AG09309 (cell line): Measurements from ENCODE around the gene GIMD1.

Source experiments
- DNase-seq: peaks from one replicate; pipeline ENCODE4 v3.0.0-alpha.2; 2010; ENCODE audit warnings: low read depth
- H3K4me3 ChIP-seq: 2 replicates; pipeline ENCODE4 v1.5.1; 2011; ENCODE audit warnings: mild to moderate bottlenecking, low read depth, low read length, moderate library complexity; ENCODE audit not compliant: control insufficient read depth
- TF ChIP-seq, protein P1 (sequence below): IDR thresholded peaks from 2 replicates; pipeline ENCODE4 v1.5.1; 2011; ENCODE audit warnings: mild to moderate bottlenecking, low read depth, low read length, inconsistent platforms; ENCODE audit not compliant: insufficient read depth, control insufficient read depth; ENCODE audit errors: missing control alignments

Gene GIMD1

DNA sequence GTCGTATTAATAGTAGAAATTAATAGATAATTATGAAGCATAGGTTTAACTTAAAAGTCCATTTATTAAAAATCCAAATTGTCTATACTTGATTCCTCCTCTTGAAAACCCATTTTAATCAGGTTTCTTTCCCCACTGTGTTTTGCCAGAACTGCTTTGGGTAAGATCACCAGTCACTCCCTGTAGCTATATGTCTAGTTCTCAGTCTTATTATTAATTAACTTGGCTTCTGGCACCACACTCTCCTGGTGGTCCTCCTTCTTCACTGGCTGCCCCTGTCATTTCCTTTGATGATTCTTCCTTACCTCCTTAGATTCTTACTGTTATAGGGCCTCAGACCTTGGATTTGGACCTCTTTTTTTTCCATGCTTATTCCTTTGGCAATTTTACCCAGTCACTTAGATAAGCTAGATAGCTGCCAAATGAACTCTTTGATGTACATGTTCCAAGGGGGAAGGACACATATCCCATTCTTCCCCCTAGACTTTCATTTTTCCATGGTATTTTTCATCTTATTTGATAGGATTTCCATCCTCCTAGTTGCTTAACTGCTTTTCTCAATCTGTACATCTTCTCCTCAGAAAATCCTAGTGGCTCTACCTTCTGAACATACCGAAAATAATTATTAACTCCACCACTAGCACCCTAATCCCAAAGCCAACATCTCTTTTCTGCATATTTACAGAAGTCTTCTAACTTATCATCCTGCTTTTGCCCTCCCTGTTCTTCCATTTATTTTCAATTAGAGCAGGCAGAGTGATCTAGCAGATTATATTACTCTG is 24.5 kb downstream of the GIMD1 start:
- TF ChIP-seq, protein P1, sequence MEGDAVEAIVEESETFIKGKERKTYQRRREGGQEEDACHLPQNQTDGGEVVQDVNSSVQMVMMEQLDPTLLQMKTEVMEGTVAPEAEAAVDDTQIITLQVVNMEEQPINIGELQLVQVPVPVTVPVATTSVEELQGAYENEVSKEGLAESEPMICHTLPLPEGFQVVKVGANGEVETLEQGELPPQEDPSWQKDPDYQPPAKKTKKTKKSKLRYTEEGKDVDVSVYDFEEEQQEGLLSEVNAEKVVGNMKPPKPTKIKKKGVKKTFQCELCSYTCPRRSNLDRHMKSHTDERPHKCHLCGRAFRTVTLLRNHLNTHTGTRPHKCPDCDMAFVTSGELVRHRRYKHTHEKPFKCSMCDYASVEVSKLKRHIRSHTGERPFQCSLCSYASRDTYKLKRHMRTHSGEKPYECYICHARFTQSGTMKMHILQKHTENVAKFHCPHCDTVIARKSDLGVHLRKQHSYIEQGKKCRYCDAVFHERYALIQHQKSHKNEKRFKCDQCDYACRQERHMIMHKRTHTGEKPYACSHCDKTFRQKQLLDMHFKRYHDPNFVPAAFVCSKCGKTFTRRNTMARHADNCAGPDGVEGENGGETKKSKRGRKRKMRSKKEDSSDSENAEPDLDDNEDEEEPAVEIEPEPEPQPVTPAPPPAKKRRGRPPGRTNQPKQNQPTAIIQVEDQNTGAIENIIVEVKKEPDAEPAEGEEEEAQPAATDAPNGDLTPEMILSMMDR, result no peak
- no peak for DNase-seq
- H3K4me3 ChIP-seq, result no peak overlapping the region

DNA sequence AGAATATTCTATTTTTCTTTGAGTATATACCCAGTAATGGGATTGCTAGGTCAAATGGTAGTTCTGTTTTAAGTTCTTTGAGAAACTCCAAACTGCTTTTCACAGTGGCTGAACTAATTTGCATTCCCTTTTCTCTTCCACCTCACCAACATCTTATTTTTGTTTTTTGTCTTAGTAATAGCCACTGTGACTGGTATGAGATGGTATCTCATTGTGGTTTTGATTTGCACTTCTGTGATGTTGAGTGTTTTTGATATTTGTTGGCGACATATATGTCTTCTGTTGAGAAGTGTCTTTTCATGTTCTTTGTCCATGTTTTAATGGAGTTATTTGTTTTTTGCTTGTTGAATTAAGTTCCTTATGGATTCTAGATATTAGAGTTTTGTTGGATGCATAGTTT is 27.8 kb downstream of the GIMD1 start:
- DNase-seq, result no peak
- TF ChIP-seq, protein P1, result no peak
- H3K4me3 ChIP-seq, result no peak overlapping the region

- DNase-seq, result no peak
- TF ChIP-seq, protein P1, result no peak
- H3K4me3 ChIP-seq, result no peak overlapping the region
These were observed 29.1 kb downstream of the GIMD1 start for GRCh38 chr4:106339431-106339830.

DNA sequence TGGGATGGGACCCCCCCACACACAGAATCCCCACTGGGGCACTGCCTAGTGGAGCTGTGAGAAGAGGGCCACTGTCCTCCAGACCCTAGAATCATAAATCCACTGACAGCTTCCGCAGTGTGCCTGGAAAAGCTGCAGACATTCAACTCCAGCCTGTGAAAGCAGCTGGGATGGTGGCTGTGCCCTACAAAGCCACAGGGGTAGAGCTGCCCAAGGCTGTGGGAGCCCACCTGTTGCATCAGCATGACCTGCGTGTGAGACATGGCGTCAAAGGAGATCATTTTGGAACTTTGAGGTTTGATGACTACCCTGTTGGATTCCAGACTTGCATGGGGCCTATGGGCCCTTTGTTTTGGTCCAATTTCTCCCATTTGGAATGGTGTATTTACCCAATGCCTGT is 29.9 kb downstream of the GIMD1 start:
- DNase-seq, result no peak
- TF ChIP-seq, protein P1, result no peak
- no peak overlapping the region for H3K4me3 ChIP-seq

DNA sequence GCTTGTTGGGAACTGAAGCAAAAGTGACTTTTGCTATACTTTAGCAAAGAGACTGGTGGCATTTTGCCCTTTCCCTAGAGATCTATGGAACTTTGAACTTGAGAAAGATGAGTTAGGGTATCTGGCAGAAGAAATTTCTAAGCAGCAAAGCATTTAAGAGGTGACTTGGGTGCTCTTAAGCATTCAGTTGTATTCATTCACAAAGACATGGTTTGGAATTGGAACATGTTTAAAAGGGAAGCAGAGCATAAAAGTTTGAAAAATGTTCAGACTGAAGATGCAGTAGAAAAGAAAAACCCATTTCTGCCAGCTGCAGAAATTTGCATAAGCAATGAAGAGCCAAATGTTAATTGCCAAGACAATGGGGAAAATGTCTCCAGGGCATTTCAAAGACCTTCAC is 30.7 kb downstream of the GIMD1 start:
- no peak for DNase-seq
- TF ChIP-seq, protein P1, result no peak
- H3K4me3 ChIP-seq, result no peak overlapping the region

- TF ChIP-seq, protein P1, result no peak
- H3K4me3 ChIP-seq, result no peak overlapping the region
- DNase-seq, result no peak
These were observed 32.0 kb downstream of the GIMD1 start for GRCh38 chr4:106336618-106337017.
